Fibroblast of villous mesenchyme (primary cell): ENCODE measurements around the gene LRRC3. TPM values are rescaled to one million over a fixed set of nuclear protein-coding genes. Genes with fewer than 3 reads are reported as not detected.
A peak's percentile ranks its signal among the peaks of the same experiment; 100 is the strongest.

ENCODE experiments used
- DNase-seq: peaks from one replicate; pipeline ENCODE4 v3.0.0-alpha.2; 2010; ENCODE audit warnings: low read depth
- H3K4me3 ChIP-seq: 2 replicates; pipeline ENCODE4 v1.5.1; 2011; ENCODE audit warnings: low read depth, mild to moderate bottlenecking, low read length
- total RNA-seq: library from RNA; depleted of rRNA; stranded (reverse); fragments of >200 nt; gene quantifications from 2 replicates; pipeline ENCODE4 v1.2.3, GENCODE V29; 2012
- TF ChIP-seq, protein P1 (sequence below): IDR thresholded peaks from 2 replicates; pipeline ENCODE4 v1.5.1; 2012; ENCODE audit warnings: low read depth, mild to moderate bottlenecking, low read length; ENCODE audit not compliant: insufficient read depth

The LRRC3 gene
- total RNA-seq, 1 donor, result under 0.01 TPM

DNA sequence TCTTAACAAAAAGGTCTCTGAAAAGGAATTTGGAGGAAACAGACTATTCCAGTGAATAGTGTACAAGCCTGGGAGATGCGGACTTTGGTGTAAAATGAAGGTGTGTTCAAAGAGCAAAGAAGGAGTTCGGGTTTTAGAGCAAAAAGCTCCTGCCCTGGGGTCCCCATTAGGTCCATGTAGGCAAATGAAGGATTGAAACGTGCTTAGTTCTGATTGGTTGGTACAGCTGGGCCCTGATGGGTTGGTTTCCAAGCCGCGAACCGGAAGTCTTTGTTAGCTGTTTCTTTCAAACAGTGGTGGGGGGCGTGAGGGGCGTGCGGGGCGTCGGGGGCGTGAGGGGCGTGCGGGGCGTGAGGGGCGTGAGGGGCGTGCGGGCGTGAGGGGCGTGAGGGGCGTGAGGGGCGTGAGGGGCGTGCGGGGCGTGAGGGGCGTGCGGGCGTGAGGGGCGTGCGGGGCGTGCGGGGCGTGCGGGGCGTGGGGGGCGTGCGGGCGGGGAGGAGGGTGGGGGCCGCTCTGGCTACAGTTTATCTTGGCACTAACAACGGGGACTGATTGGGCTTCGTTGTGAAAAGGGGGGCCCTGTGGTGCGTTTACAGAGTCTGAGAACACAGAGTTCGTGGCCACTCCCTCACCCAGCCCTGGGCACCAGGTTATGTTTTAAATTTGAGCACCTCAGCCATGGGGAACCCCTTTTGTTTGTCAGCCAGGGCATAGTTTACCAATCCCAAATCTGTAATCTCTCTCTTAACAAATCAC, 29.4 kb downstream of the LRRC3 start:
- DNase-seq, result no peak
- TF ChIP-seq, protein P1, sequence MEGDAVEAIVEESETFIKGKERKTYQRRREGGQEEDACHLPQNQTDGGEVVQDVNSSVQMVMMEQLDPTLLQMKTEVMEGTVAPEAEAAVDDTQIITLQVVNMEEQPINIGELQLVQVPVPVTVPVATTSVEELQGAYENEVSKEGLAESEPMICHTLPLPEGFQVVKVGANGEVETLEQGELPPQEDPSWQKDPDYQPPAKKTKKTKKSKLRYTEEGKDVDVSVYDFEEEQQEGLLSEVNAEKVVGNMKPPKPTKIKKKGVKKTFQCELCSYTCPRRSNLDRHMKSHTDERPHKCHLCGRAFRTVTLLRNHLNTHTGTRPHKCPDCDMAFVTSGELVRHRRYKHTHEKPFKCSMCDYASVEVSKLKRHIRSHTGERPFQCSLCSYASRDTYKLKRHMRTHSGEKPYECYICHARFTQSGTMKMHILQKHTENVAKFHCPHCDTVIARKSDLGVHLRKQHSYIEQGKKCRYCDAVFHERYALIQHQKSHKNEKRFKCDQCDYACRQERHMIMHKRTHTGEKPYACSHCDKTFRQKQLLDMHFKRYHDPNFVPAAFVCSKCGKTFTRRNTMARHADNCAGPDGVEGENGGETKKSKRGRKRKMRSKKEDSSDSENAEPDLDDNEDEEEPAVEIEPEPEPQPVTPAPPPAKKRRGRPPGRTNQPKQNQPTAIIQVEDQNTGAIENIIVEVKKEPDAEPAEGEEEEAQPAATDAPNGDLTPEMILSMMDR, result no peak
- no peak overlapping the region for H3K4me3 ChIP-seq

DNA sequence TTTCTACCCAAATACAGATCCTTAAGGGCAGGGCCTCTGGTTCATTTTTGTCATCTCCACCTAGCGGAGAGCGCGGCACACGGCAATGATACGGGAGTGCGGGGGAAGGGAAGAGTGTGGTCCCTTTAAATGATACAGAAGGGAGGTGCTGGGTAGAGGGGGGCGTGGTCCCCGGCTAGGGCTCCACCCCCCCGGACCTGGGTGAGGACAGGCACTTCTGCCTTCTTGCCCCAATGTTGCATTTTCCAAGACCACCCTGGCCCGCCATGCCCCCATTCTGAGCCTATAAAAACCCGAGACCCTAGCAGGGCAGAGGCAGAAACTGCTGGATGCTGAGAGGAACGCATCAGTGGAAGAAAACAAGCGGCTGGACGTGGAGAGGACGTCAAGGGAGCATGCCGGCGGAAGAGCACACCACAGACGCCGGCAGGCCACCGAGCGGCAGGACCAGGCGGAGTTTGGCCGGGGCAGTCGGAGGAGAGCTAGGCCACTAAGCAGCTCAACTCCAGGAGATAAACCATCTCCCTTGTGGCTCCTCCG, 30.0 kb downstream of the LRRC3 start:
- TF ChIP-seq, protein P1, result peak; percentile 21
- DNase-seq, result peak; percentile 6
- peak overlapping the region; percentile 32 for H3K4me3 ChIP-seq

DNA sequence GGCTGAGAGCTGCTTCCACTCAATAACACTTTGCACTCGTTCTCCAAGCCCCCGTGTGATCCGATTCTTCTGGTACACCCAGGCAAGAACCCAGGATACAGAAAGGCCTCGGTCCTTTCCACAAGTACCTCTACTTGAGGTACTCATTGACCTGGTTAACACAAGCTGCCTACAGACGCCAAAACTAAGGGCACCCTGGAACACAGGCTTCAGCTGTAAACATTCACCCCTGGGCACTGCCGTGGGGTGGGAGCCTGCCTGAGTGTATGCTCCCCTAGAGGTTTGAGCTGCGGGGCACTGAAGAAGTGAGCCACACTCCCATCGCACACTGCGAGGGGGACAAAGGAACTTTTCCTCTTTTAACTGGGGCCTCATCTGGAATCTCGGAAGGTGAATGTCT, 30.5 kb downstream of the LRRC3 start:
- no peak for DNase-seq
- peak overlapping the region; percentile 32 for H3K4me3 ChIP-seq

DNA sequence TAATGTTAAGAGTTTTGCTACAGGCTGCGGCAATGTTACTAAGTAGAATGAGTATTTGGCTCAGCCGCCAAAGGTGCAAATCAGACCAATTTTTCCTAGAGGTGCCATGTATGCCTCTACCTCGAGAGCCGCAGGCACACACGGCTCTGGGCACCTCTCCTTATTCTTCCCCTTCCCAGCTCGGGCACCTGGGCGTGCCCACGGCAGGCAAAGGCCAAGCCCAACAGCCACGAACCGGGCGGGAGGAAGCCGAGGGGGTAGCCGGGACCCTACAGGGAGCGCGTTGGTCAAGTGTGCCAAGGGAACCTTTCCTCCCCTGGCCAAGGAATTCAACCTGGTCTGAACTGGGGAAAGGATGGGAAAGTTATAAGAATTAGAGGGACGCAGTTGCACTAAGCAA, 31.0 kb downstream of the LRRC3 start:
- no peak overlapping the region for H3K4me3 ChIP-seq
- no peak for DNase-seq
- TF ChIP-seq, protein P1, result no peak

More for the DNA sequence above, 30.5 kb downstream of the LRRC3 start:
- TF ChIP-seq, protein P1, result no peak

DNA sequence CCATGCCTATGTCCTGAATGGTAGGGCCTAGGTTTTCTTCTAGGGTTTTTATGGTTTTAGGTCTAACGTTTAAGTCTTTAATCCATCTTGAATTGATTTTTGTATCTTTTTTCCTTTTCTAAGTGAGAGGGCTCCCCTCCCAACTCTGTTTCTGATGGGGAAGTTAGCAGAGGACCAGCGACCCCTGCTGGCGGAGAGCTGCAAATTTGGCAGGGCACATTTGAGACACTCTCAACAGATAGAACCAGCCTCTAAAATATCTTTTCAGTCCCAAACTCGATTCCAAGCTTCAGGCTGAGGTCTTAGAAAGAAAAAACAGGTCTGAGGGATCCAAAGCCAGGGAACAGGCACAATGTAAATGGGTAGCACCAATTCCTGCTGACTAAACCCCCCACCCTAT, 32.5 kb downstream of the LRRC3 start:
- H3K4me3 ChIP-seq, result no peak overlapping the region
- DNase-seq, result peak; percentile 26
- TF ChIP-seq, protein P1, result peak; percentile 61

DNA sequence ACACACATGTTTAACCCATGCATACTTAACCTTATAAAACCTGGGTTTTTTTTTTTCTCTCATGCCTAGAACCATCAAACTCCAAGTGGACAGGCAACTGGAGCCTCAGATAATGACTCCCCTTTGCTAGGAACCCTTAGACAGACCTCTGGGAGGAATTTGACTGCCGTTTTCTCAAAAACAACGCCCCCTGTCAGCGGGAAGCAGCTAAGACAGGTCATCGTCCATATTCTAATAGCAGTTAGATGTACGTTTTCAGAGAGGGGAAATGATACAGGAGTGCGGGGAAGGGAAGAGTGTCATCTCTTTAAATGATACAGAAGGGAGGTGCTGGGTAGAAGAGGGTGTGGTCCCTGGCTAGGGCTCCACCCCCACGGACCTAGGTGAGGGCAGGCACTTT, 34.7 kb downstream of the LRRC3 start:
- H3K4me3 ChIP-seq, result no peak overlapping the region
- no peak for DNase-seq
- TF ChIP-seq, protein P1, result peak; percentile 8
